Stimulated activated CD8-positive, alpha-beta memory T cell treated with anti-CD3 and anti-CD28 coated beads, Interleukin-4, amount 100 ng/mL, for 48 hours (primary cell): ENCODE data around the gene ZNF169.
"Not testable (repeated sequence)": the region's sequence is repeated elsewhere in the genome, so short reads cannot be mapped to it uniquely, and the experiment has no call there.

ENCODE experiments used
- DNase-seq: peaks from one replicate; pipeline ENCODE4 v3.0.0-alpha.2; 2020

Gene ZNF169

GRCh38 chr9:94287877-94288513, 28.9 kb downstream of the ZNF169 start:
- no peak for DNase-seq

GRCh38 chr9:94289691-94290090, 30.6 kb downstream of the ZNF169 start:
- no peak for DNase-seq

- DNase-seq, result no peak
These were observed 40.0 kb downstream of the ZNF169 start for GRCh38 chr9:94298949-94299599.

- no peak for DNase-seq
These were observed 41.6 kb downstream of the ZNF169 start for GRCh38 chr9:94300470-94301301.

DNA sequence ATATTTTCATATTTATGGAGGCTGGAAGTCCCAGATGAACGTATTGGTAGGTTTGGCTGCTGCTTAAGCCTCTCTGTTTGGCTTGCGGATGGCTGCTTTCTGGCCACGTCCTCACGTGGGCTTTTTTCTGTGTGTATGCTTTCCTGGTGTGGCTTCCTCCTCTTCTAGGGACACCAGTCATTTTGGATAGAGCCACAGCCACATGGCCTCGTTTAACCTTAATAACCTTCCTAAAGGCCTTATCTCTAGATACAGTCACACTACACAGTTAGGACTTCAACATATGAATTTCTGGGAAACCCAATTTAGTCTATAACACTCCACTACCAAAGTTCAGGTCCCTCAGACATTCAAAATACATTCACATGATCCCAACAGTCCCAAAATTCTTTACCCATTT, 42.5 kb downstream of the ZNF169 start:
- DNase-seq, result no peak

DNA sequence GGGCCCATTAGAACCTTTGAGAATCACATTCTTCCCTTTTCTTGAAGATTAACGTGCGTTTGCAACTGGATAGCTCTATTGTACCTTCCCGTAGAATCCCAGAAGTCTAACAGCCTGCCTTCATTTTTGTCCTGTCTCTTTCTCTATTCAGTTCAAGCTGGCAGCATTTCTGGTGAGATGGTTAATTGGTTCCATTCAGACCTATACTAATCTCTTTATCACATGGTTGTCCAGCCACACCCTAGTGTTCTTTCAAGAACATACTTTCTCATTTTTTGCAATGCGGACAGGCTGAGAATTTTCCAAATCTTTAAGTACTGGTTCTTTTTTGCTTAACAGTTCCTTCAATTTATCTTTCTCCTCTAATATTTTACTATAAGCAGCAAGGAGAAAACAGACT, 43.3 kb downstream of the ZNF169 start:
- no peak for DNase-seq

DNA sequence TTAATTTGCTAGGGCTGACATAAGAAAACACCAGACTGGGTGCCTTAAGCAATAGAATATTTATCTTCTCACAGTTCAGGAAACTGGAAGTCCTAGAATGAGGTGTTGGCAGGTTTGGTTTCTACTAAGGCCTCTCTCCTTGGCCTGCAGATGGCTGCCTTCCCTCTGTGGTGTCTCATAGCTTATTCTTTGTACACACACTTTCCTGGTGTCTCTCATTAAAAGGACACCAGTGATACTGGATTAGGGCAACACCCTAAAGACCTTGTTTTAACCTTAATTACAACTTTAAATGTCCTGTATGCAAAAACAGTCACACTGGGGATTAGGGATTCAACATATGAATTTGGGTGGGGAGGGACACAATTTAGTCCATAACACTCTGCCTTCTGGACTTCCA, 44.2 kb downstream of the ZNF169 start:
- DNase-seq, result no peak

- not testable (repeated sequence) for DNase-seq
These were observed 56.2 kb downstream of the ZNF169 start for GRCh38 chr9:94315034-94315984.

DNA sequence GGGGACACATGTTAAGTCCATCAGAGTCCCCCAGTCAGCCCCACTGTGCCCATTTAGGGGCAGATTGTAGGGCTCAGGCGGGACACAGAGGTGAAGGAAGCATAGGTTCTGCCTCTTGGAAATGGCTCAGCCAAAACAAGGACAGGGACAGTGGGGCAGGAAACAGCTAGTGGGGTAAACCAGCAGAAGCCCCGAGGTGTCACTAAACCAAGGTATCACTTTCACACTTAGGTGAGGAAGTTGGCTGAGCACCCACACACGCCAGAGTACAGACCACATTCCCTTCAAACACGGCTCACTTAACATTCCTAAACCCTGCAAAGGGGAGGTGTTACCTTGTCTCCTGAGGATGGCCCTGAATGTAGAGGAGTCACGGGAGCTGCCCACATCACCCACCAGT, 57.1 kb downstream of the ZNF169 start:
- DNase-seq, result not testable (repeated sequence)

- not testable (repeated sequence) for DNase-seq
These were observed 59.0 kb downstream of the ZNF169 start for GRCh38 chr9:94317949-94318657.

DNA sequence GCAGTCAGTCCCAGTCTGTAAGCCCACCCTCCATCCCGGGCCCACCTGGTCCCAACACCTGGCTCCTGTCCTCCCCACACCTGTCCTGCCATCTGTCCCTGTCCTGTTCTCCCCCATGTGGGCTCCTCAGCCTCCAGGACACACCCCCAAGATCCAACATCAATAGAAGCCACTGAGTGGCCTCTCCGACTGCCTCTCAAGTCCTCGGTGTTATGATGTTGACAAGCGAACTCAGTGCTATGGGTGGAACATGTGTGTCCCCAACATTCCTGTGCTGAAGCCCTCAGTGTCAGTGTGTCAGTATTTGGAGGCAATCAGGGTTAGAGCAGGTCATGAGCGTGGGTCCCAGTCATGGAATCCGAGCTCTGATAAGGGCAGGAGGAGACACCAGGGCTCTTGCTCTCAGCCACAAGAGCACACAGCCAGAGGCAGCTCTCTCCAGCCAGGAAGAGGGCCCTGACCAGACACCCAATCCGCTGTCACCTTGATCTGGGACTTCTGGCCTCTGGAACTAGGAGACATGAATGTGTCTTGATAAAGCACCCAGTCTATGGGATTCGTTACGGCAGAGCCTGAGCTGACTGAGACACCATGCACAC, 63.3 kb downstream of the ZNF169 start:
- not testable (repeated sequence) for DNase-seq

DNA sequence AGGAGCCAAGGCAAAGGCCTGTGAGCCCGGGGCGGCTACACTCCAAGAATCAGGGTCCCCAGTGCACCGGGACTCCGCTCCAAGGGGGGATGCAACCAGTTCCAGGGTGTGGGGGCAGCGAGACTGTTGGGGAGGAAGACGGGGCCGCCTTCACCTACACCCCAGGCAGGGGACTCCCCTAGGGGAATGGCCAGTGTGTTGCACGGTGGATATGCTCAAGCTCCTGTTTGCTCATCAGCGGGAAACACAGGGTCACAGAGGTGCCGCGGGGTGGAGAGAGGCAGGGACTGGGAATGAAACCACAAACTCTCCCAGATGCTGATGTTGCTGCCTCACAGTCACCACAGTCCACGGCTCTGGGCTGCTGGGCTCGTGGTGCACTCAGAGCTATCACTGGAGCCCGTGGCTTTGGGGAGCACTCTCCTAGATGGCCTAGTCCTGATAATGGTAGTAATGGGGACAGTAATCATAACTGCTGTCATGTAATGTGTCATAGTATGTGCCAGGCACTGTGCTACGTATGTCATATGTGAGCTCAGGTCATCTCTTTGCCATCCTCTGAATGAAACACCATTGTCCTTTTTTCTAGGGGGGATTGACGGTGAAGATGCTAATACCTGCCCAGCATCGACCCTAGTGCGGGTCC, 64.2 kb downstream of the ZNF169 start:
- DNase-seq, result not testable (repeated sequence)

DNA sequence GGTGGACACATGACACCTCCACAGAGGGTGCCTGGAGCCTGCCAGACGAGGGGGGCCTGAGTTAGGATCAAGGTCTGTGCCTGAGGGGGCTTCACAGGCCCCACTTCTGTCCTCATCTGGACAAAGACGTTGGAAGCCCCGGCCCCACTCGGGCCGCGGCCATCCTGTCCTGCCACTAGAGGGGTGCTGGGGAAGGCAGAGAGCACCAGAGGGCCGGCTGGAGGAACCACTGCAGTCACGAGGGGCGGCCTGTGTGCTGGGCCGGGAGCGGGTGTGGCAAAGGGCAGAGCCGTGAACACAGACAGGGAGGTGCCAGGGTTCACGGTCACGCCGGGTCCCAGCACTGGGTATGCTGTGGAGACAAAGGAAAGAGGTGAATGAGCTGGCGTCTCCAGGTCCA, 66.5 kb downstream of the ZNF169 start:
- not testable (repeated sequence) for DNase-seq

DNA sequence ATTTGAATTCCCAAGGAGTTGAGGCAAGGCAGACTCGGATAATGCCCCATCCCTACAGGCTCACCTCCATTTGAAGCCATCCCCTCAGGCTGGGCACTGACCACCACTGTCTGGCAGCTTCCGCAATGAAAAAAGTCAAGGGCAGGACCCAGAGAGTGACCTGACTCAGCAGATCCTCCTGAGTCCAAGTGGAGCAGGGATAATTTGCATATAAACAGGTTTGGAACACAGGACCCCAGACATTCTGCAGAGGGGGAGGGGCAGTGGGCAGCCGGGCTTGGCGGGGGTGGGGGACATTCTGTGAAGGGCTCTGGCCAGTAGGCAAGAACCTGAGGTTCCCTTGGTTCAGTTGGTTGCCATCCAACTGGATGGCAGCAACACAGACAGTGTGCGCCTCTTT, 69.4 kb downstream of the ZNF169 start, which contains the start of gene NUTM2F:
TSS of gene NUTM2F (minus strand) at position 101 of the 400 bp plus-strand sequence. CDS start at position 80, 21 bp downstream.
- not testable (repeated sequence) for DNase-seq

DNA sequence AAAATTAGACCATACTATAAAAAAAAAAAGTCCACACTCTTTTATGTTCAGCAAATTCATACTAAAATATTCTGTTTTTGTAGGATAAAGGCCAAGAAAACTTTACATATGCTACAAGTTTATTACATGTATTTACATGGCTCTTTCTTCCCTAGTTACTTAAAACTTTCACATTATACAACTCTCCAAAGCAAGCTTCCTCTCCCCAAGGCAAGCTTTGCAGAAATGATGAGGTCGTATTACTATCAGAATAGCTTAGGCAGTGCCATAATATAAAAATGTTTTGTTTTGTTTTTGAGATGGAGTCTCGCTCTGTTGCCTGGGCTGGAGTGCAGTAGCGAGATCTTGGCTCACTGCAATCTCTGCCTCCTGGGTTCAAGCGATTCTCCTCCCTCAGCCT, 77.3 kb downstream of the ZNF169 start:
- DNase-seq, result not testable (repeated sequence)

GRCh38 chr9:94338723-94339122, 79.6 kb downstream of the ZNF169 start:
- DNase-seq, result not testable (repeated sequence)

GRCh38 chr9:94339657-94340056, 80.6 kb downstream of the ZNF169 start:
- DNase-seq, result not testable (repeated sequence)

DNA sequence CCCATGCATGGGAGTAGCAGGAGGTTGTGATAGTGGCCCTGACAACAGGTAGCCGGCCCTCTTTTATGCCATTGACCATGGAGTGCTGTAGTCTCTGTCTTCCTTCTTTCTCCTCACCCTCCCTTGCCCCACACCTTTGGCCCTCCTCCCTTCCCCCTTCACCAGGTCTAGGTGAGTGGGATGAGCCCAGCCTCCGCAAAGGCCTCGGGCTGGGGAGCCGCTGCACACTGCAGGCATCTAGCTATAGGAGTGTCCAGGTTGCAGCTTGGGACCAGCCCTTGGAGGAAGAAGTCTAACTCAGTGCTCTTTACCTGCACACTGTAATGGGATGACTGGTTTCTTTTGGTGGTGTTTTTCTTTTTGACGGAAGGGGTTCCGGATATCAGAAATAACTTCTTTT, 81.7 kb downstream of the ZNF169 start:
- DNase-seq, result not testable (repeated sequence)

DNA sequence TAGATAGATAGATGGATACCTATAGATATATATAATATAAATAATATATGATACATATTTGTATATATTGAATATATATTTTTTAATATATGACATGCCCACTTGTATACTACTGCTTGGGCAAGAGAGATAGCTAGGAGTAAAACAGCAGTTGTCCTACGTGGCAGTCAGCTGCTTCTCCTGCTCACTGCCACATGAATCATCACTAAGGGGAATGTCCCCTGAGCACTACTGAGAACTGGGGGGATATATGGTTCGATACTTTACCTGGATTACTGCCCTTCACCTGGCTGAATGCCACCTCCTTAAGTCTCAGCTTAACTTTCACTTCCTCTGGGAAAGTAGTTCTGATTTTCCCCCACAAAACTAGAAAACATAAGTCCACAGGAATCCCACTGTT, 82.6 kb downstream of the ZNF169 start:
- not testable (repeated sequence) for DNase-seq

GRCh38 chr9:94347451-94347850, 88.4 kb downstream of the ZNF169 start:
- DNase-seq, result not testable (repeated sequence)

DNA sequence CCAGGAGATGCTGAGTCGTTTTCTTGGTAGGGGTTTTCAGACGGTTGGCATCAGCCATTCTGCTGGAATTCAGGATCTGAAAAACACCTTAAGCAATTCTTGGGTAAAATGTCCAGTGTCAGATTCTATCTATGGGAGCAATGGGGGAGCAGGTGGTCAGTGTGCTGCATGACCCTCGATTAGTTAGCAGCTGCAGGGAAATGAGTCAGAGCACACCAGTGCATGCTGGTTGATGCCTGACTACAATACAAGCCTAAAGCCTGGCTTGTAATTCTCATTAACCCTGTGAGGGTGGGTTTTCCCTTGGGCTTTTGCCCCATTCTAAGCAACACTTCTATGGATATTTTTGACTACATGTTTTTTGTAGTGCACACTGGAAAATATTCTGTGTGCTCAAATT, 89.7 kb downstream of the ZNF169 start:
- DNase-seq, result not testable (repeated sequence)
